Measurements from ENCODE around the gene GJA5.

GJA5 gene

GRCh38 chr1:147760481-147761260, at the start of gene GJA5:
TSS of gene GJA5 (minus strand) at chr1:147760602. CDS start at chr1:147759238, 1,364 bp downstream.
- no peak for DNase-seq

GRCh38 chr1:147809236-147809635, 48.8 kb upstream of the GJA5 start:
- DNase-seq: no peak

GRCh38 chr1:147808025-147808424, 47.6 kb upstream of the GJA5 start:
- no peak for DNase-seq

GRCh38 chr1:147807405-147807804, 47.0 kb upstream of the GJA5 start:
- DNase-seq: no peak

- DNase-seq: no peak
Observed at GRCh38 chr1:147804942-147805723, 44.7 kb upstream of the GJA5 start.

GRCh38 chr1:147800804-147801203, 40.4 kb upstream of the GJA5 start:
- DNase-seq: no peak

- DNase-seq: no peak
Observed at GRCh38 chr1:147798731-147799130, 38.3 kb upstream of the GJA5 start.

GRCh38 chr1:147794570-147794969, 34.2 kb upstream of the GJA5 start:
- no peak for DNase-seq

GRCh38 chr1:147791876-147792275, 31.5 kb upstream of the GJA5 start:
- DNase-seq: no peak

GRCh38 chr1:147787765-147788164, 27.4 kb upstream of the GJA5 start:
- DNase-seq: no peak

- DNase-seq: no peak
Observed at GRCh38 chr1:147786536-147786935, 26.1 kb upstream of the GJA5 start.

- no peak for DNase-seq
Observed at GRCh38 chr1:147785794-147786506, 25.5 kb upstream of the GJA5 start.

GRCh38 chr1:147784941-147785340, 24.5 kb upstream of the GJA5 start:
- DNase-seq: no peak

- DNase-seq: no peak
Observed at GRCh38 chr1:147781056-147781471, 20.7 kb upstream of the GJA5 start.

- DNase-seq: no peak
Observed at GRCh38 chr1:147777694-147778093, 17.3 kb upstream of the GJA5 start.

- no peak for DNase-seq
Observed at GRCh38 chr1:147773215-147773715, 12.9 kb upstream of the GJA5 start.

- no peak for DNase-seq
Observed at GRCh38 chr1:147772570-147772969, 12.2 kb upstream of the GJA5 start.

GRCh38 chr1:147771226-147772125, 11.1 kb upstream of the GJA5 start:
- no peak for DNase-seq

GRCh38 chr1:147769106-147769505, 8.7 kb upstream of the GJA5 start:
- no peak for DNase-seq

GRCh38 chr1:147768582-147768981, 8.2 kb upstream of the GJA5 start:
- DNase-seq: no peak

GRCh38 chr1:147768101-147768500, 7.7 kb upstream of the GJA5 start:
- DNase-seq: no peak

All from CD4-positive, alpha-beta T cell treated with Interleukin-6 for 4 hours (primary cell).